K562 (cell line): ENCODE results near the gene ANKMY2. TPM values are rescaled to one million over a fixed set of nuclear protein-coding genes. Genes with fewer than 3 reads are reported as not detected.

Experiments
- COPS2 ChIP-seq: fragments of 450-650 bp; conservative IDR thresholded peaks from 2 replicates; pipeline ENCODE4 v1.6.1; 2016; ENCODE audit warnings: mild to moderate bottlenecking, moderate library complexity
- DLX4 ChIP-seq: fragments of 250-450 bp; sonication (Bioruptor Pico); IDR thresholded peaks from 2 replicates; pipeline ENCODE4 v1.6.1; 2021; ENCODE audit warnings: mild to moderate bottlenecking
- E2F6 ChIP-seq, 2 experiments: IDR thresholded peaks; 2 replicates each; pipeline ENCODE4 v1.6.1; 2011; ENCODE audit warnings: borderline replicate concordance in 1 of 2, control low read depth in 1 of 2, low read depth in 1 of 2, low read length in 1 of 2, mild to moderate bottlenecking in 1 of 2, mixed read lengths in 1 of 2, moderate library complexity in 1 of 2; ENCODE audit not compliant: insufficient read depth in 1 of 2, insufficient read length in 1 of 2, poor library complexity in 1 of 2, severe bottlenecking in 1 of 2; ENCODE audit errors: extremely low read depth in 1 of 2
- ELF2 ChIP-seq: fragments of 250-450 bp; sonication (Bioruptor Pico); IDR thresholded peaks from 2 replicates; pipeline ENCODE4 v1.5.0; 2021; ENCODE audit warnings: mild to moderate bottlenecking
- HNRNPH1 ChIP-seq: fragments of 200-400 bp; formaldehyde crosslinking; optimal IDR thresholded peaks from 2 replicates; pipeline ENCODE3; 2017; ENCODE audit warnings: low read depth, mild to moderate bottlenecking, low read length, moderate library complexity
- RNF2 ChIP-seq: sonication (generic); IDR thresholded peaks from 2 replicates; pipeline ENCODE4 v1.6.1; 2016
- YY1 ChIP-seq, 3 experiments: IDR thresholded peaks; 2 replicates each; pipeline ENCODE4 v1.6.1; 2011; ENCODE audit warnings: low read length in 2 of 3, mild to moderate bottlenecking in 2 of 3, moderate library complexity in 2 of 3, borderline replicate concordance in 1 of 3, control low read depth in 1 of 3, low read depth in 1 of 3; ENCODE audit not compliant: insufficient read depth in 3 of 3, insufficient replicate concordance in 2 of 3, control insufficient read depth in 1 of 3, insufficient read length in 1 of 3; ENCODE audit errors: extremely low read depth in 1 of 3
- ZFX ChIP-seq: sonication (generic); formaldehyde crosslinking; IDR thresholded peaks from 2 replicates; pipeline ENCODE4 v1.8.0; 2022; ENCODE audit warnings: mild to moderate bottlenecking, missing genetic modification reagents, moderate library complexity
- ZNF3 ChIP-seq: fragments of 250-450 bp; sonication (Bioruptor Pico); IDR thresholded peaks from 2 replicates; pipeline ENCODE4 v1.5.0; 2021; ENCODE audit warnings: mild to moderate bottlenecking, moderate library complexity
- ZNF41 ChIP-seq: fragments of 250-450 bp; sonication (Bioruptor Pico); conservative IDR thresholded peaks from 2 replicates; pipeline ENCODE4 v1.4.0; 2020; ENCODE audit warnings: mild to moderate bottlenecking
- polyA plus RNA-seq, 8 experiments: library from polyadenylated mRNA; depleted of rRNA in 4 of 8; stranded (reverse) in 5 of 8; unstranded in 3 of 8; fragments of >200 nt; fragmentation: Nextera tagmentation in 2 of 8; fragmentation: Illumina TruSeq in 1 of 8; extraction: Ambion mirVana in 2 of 8; extraction: Trizol in 1 of 8; gene quantifications; 2 replicates each; pipeline versions ENCODE4 v1.2.1 to v1.2.3, GENCODE V29; 2011 to 2014; ENCODE audit warnings: inconsistent platforms in 1 of 8, missing spikeins in 1 of 8
- total RNA-seq, 7 experiments: library from RNA; depleted of rRNA in 6 of 7; stranded (reverse); fragments of >200 nt in 6 of 7; fragmentation: Illumina TruSeq in 2 of 7; extraction: Trizol in 2 of 7; gene quantifications; 2 replicates each; pipeline versions ENCODE4 v1.2.1 to v1.2.3, GENCODE V29; 2011 to 2021; ENCODE audit warnings: low replicate concordance in 1 of 7
- TF ChIP-seq, protein P1 (sequence below), 2 experiments: fragments of 150-350 bp in 1 of 2; IDR thresholded peaks; 2 replicates each; pipeline ENCODE4 v1.6.1; 2012 to 2016; ENCODE audit warnings: low read depth in 2 of 2, low read length in 2 of 2, mild to moderate bottlenecking in 1 of 2, moderate library complexity in 1 of 2

The ANKMY2 gene
- total and polyA plus RNA-seq, 9 of the 15 experiments (the other 6 are each of a cell fraction or from before 2014, with no cell fraction given): 38.9 to 71.5 (median 48.8) TPM

- TF ChIP-seq E2F6 (IDR thresholded peaks at IDR 0.05; ENCODE audit: borderline replicate concordance in 1 of 2, extremely low read depth in 1 of 2, insufficient read depth in 1 of 2, insufficient read length in 1 of 2, low read depth in 1 of 2, low read length in 1 of 2, poor library complexity in 1 of 2, severe bottlenecking in 1 of 2) (no peak), DLX4 (CRISPR knock-in tag) (no peak), ZNF41 (no peak), RNF2 (no peak), ZNF3 (CRISPR knock-in tag) (no peak), ELF2 (no peak), YY1 (IDR thresholded peaks at IDR 0.05; ENCODE audit: borderline replicate concordance in 1 of 3, control insufficient read depth in 1 of 3, extremely low read depth in 1 of 3, insufficient read depth in 3 of 3, insufficient read length in 1 of 3, insufficient replicate concordance in 2 of 3, low read depth in 1 of 3, low read length in 2 of 3) (no peak), HNRNPH1 (no peak), ZFX (no peak), COPS2 (no peak)
- TF ChIP-seq, protein P1, sequence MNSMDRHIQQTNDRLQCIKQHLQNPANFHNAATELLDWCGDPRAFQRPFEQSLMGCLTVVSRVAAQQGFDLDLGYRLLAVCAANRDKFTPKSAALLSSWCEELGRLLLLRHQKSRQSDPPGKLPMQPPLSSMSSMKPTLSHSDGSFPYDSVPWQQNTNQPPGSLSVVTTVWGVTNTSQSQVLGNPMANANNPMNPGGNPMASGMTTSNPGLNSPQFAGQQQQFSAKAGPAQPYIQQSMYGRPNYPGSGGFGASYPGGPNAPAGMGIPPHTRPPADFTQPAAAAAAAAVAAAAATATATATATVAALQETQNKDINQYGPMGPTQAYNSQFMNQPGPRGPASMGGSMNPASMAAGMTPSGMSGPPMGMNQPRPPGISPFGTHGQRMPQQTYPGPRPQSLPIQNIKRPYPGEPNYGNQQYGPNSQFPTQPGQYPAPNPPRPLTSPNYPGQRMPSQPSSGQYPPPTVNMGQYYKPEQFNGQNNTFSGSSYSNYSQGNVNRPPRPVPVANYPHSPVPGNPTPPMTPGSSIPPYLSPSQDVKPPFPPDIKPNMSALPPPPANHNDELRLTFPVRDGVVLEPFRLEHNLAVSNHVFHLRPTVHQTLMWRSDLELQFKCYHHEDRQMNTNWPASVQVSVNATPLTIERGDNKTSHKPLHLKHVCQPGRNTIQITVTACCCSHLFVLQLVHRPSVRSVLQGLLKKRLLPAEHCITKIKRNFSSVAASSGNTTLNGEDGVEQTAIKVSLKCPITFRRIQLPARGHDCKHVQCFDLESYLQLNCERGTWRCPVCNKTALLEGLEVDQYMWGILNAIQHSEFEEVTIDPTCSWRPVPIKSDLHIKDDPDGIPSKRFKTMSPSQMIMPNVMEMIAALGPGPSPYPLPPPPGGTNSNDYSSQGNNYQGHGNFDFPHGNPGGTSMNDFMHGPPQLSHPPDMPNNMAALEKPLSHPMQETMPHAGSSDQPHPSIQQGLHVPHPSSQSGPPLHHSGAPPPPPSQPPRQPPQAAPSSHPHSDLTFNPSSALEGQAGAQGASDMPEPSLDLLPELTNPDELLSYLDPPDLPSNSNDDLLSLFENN (IDR thresholded peaks at IDR 0.05; ENCODE audit: low read depth in 2 of 2, low read length in 2 of 2): no peak
Observed at GRCh38 chr7:16634271-16634738, 11.2 kb downstream of the ANKMY2 start (continued).
